ENCODE measurements around the gene SLC35B2. TPM values are rescaled to one million over a fixed set of nuclear protein-coding genes. Genes with fewer than 3 reads are reported as not detected.

The SLC35B2 gene
- total and polyA plus RNA-seq, 9 of the 15 experiments (the other 6 are each of a cell fraction or from before 2014, with no cell fraction given): 14.5 to 59.1 (median 47.1) TPM

GRCh38 chr6:44221291-44221960 lies 35.9 kb downstream of the SLC35B2 start (continued):
- TF ChIP-seq ATF2 (CRISPR knock-in tag; IDR thresholded peaks at IDR 0.05): no peak
- no peak for TF ChIP-seq SOX6 (IDR thresholded peaks at IDR 0.05)
- no peak for TF ChIP-seq CGGBP1 (CRISPR knock-in tag; IDR thresholded peaks at IDR 0.05)
- TF ChIP-seq ZBTB40 (IDR thresholded peaks at IDR 0.05): no peak
- no peak for TF ChIP-seq ZBTB40 (CRISPR knock-in tag; IDR thresholded peaks at IDR 0.05)
- TF ChIP-seq NBN (IDR thresholded peaks at IDR 0.05; ENCODE audit: low read depth): no peak
- no peak for TF ChIP-seq ZFPM2 (CRISPR knock-in tag; IDR thresholded peaks at IDR 0.05)
- TF ChIP-seq ZBTB33 (CRISPR knock-in tag; IDR thresholded peaks at IDR 0.05): no peak
- no peak for TF ChIP-seq TCFL5 (CRISPR knock-in tag; conservative IDR thresholded peaks at IDR 0.05)
- TF ChIP-seq CBX3 (IDR thresholded peaks at IDR 0.05; ENCODE audit: borderline replicate concordance in 1 of 2, low read length in 2 of 2): no peak
- TF ChIP-seq SRF (CRISPR knock-in tag; IDR thresholded peaks at IDR 0.05): 0 out of 4 replicates have a peak, but pooled peaks of 1 of the 2 experiments have one; percentile 22
- no peak for TF ChIP-seq ZNF584 (CRISPR knock-in tag; IDR thresholded peaks at IDR 0.05; ENCODE audit: low read depth)
- no peak for TF ChIP-seq HEY1 (CRISPR knock-in tag; IDR thresholded peaks at IDR 0.05; ENCODE audit: borderline replicate concordance)
- peak in 1 of 2 experiments; percentile 74; a peak in 1 of 4 replicates for TF ChIP-seq RCOR1 (IDR thresholded peaks at IDR 0.05; ENCODE audit: borderline replicate concordance in 1 of 2, low read depth in 2 of 2, low read length in 2 of 2)

Measured in K562 (cell line).